Measurements from ENCODE around the gene FYTTD1.

DNA sequence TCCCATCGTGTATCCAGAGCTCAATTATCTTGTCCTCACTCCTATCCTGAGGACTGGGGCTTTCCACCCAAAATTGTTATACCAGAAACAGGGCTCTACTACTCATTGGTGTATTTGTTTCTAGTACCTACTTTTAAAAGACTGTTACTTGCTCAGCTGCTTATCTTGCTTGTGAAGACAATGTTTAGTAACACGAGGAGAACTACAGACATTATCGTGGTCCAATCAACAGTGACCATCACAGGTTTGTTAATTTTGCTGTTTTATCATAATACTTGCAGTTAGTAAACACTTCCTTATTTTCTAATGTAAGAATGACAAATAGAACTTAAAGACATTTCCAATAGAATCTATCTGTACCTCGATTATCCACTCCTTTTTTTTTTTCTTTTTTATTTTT, 54.8 kb downstream of the FYTTD1 start:
- TF ChIP-seq CTCF (IDR thresholded peaks at IDR 0.05) (no peak), EZH2 (IDR thresholded peaks at IDR 0.05; ENCODE audit: borderline replicate concordance, insufficient read depth, low read depth, low read length, poor library complexity, severe bottlenecking) (no peak)

All from B cell (primary cell).